Sigmoid colon (tissue), 7 donors: ENCODE results near the gene IL12RB1. TPM values are rescaled to one million over a fixed set of nuclear protein-coding genes. Genes with fewer than 3 reads are reported as not detected.

Experiments
- DNase-seq: peaks from one replicate; pipeline ENCODE4 v3.0.0-alpha.2; 2019
- H3K27ac ChIP-seq, 4 donors: fragments of 200-600 bp; sonication (generic); one replicate each; pipeline ENCODE4 v1.5.1; 2016 to 2019; ENCODE audit warnings: mild to moderate bottlenecking in 1 of 4
- H3K27me3 ChIP-seq, 3 donors: fragments of 200-600 bp; sonication (generic); one replicate each; pipeline ENCODE4 v1.5.1; 2019; ENCODE audit warnings: mild to moderate bottlenecking in 1 of 3
- H3K36me3 ChIP-seq, 4 donors: fragments of 200-600 bp; sonication (generic); one replicate each; pipeline ENCODE4 v1.5.1; 2016 to 2019
- H3K4me1 ChIP-seq, 4 donors: fragments of 200-600 bp; sonication (generic); one replicate each; pipeline ENCODE4 v1.5.1; 2017 to 2019
- H3K4me3 ChIP-seq, 4 donors: fragments of 200-600 bp; sonication (generic); one replicate each; pipeline ENCODE4 v1.5.1; 2017 to 2019; ENCODE audit warnings: mild to moderate bottlenecking in 2 of 4, moderate library complexity in 1 of 4
- H3K9me3 ChIP-seq, 4 donors: fragments of 200-600 bp in 3 of 4; sonication (generic) in 3 of 4; one replicate each; pipeline versions ENCODE4 v1.5.1 to v1.6.1; 2013 to 2019
- EP300 ChIP-seq, 4 donors: sonication (generic); formaldehyde crosslinking; IDR thresholded peaks; one replicate each; pipeline ENCODE4 v1.6.1; 2017; ENCODE audit warnings: antibody characterized with exemption in 4 of 4
- POLR2A ChIP-seq, 2 donors: fragments of 450-650 bp; IDR thresholded peaks; one replicate each; pipeline ENCODE4 v1.6.1; 2016; ENCODE audit warnings: antibody characterized with exemption in 2 of 2, mild to moderate bottlenecking in 2 of 2, moderate library complexity in 2 of 2
- POLR2AphosphoS5 ChIP-seq, 4 donors: sonication (generic); formaldehyde crosslinking; IDR thresholded peaks; one replicate each; pipeline ENCODE4 v1.6.1; 2017; ENCODE audit warnings: antibody characterized with exemption in 4 of 4
- WGBS, 2 donors: extraction: QIAGEN DNeasy Blood & Tissue Kit; methylation state at CpG; one replicate each; pipeline ENCODE4 v1.1.7; 2013; 5-methylcytosine and 5-hydroxymethylcytosine counted together
- intact Hi-C: fragments of 100-400 bp; cut with DNase I; formaldehyde crosslinking; loops from one replicate; pipeline ENCODE4 v1.15.1; 2023
- polyA plus RNA-seq, 3 donors: library from polyadenylated mRNA; stranded (reverse); fragments of 200-250 nt; gene quantifications; one replicate each; pipeline ENCODE4 v1.2.3, GENCODE V29; 2013
- total RNA-seq, 4 donors: library from RNA; depleted of rRNA; stranded (reverse); fragments of >200 nt; gene quantifications; one replicate each; pipeline ENCODE4 v1.1.0, GENCODE V29; 2016
- TF ChIP-seq, protein P1 (sequence below), 4 experiments: fragments of 450-650 bp in 3 of 4; fragments of 200-600 bp in 1 of 4; IDR thresholded peaks; one replicate each; pipeline ENCODE4 v1.5.1; 2016 to 2019; ENCODE audit warnings: antibody characterized with exemption in 4 of 4, mild to moderate bottlenecking in 3 of 4, moderate library complexity in 2 of 4
- donor health status: healthy with polysubstance abuse.
- donor health status: Bipolar disorder and iron deficiency.
- donor health status: healthy.

IL12RB1 gene
- total and polyA plus RNA-seq, 7 donors: 0.99 to 6.0 (median 2.0) TPM; not detected in 1

DNA sequence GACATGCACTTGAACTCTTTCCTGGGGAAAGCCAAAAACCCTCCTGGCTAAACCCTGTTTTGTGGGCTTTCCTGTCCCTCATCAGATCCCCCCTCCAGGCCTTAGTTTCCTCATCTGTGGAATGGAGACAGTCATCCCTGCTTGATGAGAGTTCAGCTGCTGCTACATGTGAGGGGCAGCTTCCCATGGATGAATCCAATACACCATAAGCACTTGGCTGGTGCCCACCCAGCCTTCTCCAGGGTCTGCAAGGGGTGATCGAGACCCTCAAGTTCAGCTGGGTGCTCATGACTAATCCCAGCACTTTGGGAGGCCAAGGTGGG lies 21.6 kb downstream of the IL12RB1 start:
- no peak for TF ChIP-seq POLR2A (IDR thresholded peaks at IDR 0.05)
- TF ChIP-seq EP300 (IDR thresholded peaks at IDR 0.05): no peak
- no peak for TF ChIP-seq POLR2AphosphoS5 (IDR thresholded peaks at IDR 0.05)
- TF ChIP-seq, protein P1, sequence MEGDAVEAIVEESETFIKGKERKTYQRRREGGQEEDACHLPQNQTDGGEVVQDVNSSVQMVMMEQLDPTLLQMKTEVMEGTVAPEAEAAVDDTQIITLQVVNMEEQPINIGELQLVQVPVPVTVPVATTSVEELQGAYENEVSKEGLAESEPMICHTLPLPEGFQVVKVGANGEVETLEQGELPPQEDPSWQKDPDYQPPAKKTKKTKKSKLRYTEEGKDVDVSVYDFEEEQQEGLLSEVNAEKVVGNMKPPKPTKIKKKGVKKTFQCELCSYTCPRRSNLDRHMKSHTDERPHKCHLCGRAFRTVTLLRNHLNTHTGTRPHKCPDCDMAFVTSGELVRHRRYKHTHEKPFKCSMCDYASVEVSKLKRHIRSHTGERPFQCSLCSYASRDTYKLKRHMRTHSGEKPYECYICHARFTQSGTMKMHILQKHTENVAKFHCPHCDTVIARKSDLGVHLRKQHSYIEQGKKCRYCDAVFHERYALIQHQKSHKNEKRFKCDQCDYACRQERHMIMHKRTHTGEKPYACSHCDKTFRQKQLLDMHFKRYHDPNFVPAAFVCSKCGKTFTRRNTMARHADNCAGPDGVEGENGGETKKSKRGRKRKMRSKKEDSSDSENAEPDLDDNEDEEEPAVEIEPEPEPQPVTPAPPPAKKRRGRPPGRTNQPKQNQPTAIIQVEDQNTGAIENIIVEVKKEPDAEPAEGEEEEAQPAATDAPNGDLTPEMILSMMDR (IDR thresholded peaks at IDR 0.05): no peak
- H3K27ac ChIP-seq: no peak overlapping the region
- no peaks in the 10 kb centered on the region for H3K4me1 ChIP-seq
- intact Hi-C loops: no loop called here
- no peaks in the 10 kb centered on the region for H3K27me3 ChIP-seq
- no peaks in the 10 kb centered on the region for H3K36me3 ChIP-seq
- no peak for DNase-seq
- whole genome bisulfite sequencing, 2 donors: 91 to 92% methylated on average over 1 of the region's 1 CpG
- no peak overlapping the region for H3K4me3 ChIP-seq
- no peaks in the 10 kb centered on the region for H3K9me3 ChIP-seq

DNA sequence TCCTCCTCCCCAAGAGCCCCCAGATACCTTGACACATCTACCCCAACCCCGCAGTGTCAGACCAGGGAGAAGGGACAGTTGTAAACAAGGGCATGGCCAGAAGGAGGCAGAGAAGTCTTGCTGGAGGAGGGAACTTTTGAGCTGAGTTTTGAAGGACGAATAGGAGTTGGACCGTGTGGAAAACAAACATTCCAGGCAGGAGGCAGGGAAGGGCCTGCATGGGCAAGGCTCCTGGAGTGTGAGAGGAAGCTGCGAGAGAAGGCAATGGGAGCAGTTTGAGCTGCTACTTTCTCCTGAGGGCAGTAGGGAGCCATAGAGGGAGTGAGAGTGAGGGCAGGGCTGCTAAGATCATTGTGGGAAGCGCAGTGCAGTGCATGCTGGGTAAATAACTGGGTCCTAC lies 23.3 kb downstream of the IL12RB1 start:
- intact Hi-C loops: no loop called here

DNA sequence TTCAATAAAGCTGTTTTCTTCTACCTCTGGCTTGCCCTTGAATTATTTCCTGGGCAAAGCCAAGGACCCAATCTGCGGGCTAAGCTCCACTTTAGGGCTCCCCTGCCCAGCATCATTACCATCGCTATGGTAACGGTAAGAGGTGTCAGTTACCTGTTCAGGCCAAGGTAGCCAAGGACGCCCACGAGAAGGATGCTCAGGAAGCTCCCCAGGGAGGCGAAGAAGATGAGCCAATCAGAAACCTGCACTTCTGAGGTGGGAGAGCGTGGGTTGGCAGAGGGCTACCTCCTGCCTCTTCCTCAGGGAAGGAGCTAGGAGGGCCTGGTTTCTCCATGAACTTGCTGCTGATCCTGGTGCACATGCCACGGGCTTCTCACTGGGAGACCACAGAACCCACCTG lies 24.7 kb downstream of the IL12RB1 start:
- intact Hi-C loops: no loop called here

More for the DNA sequence above, 23.3 kb downstream of the IL12RB1 start:
- no peak overlapping the region for H3K27ac ChIP-seq
- no peaks in the 10 kb centered on the region for H3K36me3 ChIP-seq
- H3K27me3 ChIP-seq: no peaks in the 10 kb centered on the region
- 53 to 85% methylated on average over 5 of the region's 5 CpGs for WGBS, 2 donors
- no peak for DNase-seq
- no peak overlapping the region for H3K4me3 ChIP-seq
- TF ChIP-seq, protein P1 (IDR thresholded peaks at IDR 0.05): no peak
- TF ChIP-seq EP300 (IDR thresholded peaks at IDR 0.05): no peak
- no peak for TF ChIP-seq POLR2A (IDR thresholded peaks at IDR 0.05)
- no peak for TF ChIP-seq POLR2AphosphoS5 (IDR thresholded peaks at IDR 0.05)
- H3K4me1 ChIP-seq: peaks cover 0 to 4% (median 3%) of the 10 kb centered on the region in 4 donors
- H3K9me3 ChIP-seq: no peaks in the 10 kb centered on the region

DNA sequence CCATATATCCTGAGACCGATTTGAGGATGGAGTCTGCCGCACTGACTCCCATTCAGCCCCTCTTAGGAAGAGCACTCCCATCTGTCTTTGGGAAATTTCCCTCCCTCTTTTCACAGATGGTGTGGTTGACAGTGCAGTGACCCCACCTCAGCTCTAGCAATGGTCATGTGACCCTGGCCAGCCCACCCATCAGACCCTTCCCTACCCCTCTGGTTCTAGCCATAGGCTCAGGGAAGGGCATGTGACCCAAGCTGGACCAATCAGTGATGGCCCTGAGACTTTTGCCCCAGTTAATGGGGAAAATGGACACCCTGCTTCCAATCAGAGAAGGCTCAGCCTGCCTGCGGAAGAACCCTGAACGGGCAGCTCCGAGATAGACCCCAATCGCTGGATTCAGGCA lies 26.3 kb downstream of the IL12RB1 start:
- no peak for DNase-seq
- H3K4me1 ChIP-seq: peaks cover 0 to 15% (median 13%) of the 10 kb centered on the region in 4 donors
- H3K36me3 ChIP-seq: no peaks in the 10 kb centered on the region
- H3K27ac ChIP-seq: no peak overlapping the region
- TF ChIP-seq POLR2A (IDR thresholded peaks at IDR 0.05): no peak
- no peak overlapping the region for H3K4me3 ChIP-seq
- H3K9me3 ChIP-seq: no peaks in the 10 kb centered on the region
- intact Hi-C loops: no loop called here
- 88 to 92% methylated on average over 6 of the region's 6 CpGs for WGBS, 2 donors
- H3K27me3 ChIP-seq: no peaks in the 10 kb centered on the region

More for the DNA sequence above, 24.7 kb downstream of the IL12RB1 start:
- WGBS, 2 donors: 42 to 77% methylated on average over 8 of the region's 8 CpGs
- Histone ChIP-seq H3K27ac (no peak overlapping the region), H3K4me1 (peaks cover 0 to 15% (median 13%) of the 10 kb centered on the region in 4 donors), H3K36me3 (no peaks in the 10 kb centered on the region), H3K27me3 (no peaks in the 10 kb centered on the region), H3K9me3 (no peaks in the 10 kb centered on the region), H3K4me3 (no peak overlapping the region)
- TF ChIP-seq POLR2AphosphoS5 (IDR thresholded peaks at IDR 0.05) (no peak), EP300 (IDR thresholded peaks at IDR 0.05) (no peak), POLR2A (IDR thresholded peaks at IDR 0.05) (no peak)
- TF ChIP-seq, protein P1 (IDR thresholded peaks at IDR 0.05): no peak
- no peak for DNase-seq

DNA sequence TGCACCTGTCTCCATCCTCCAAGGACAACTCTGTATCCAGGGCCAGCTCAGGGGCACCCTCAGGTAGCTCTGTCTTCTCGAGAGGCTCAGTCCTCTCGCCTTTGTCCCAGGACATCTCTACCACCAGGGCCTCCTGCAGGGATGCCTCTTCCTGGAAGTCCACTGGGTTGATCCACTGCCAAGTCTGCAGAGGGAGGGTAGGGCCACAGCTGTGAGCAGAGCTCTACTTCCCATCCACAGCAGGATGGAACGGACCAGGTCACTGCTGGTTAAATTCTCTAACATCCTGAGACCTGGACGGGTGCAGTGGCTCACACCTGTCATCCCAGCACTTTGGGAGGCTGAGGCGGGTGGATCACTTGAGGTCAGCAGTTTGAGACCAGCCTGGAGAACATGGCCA lies 26.8 kb downstream of the IL12RB1 start:
- Histone ChIP-seq H3K27me3 (no peaks in the 10 kb centered on the region), H3K36me3 (no peaks in the 10 kb centered on the region), H3K9me3 (no peaks in the 10 kb centered on the region), H3K4me3 (no peak overlapping the region), H3K4me1 (peaks cover 0 to 15% (median 13%) of the 10 kb centered on the region in 4 donors), H3K27ac (no peak overlapping the region)
- TF ChIP-seq, protein P1 (IDR thresholded peaks at IDR 0.05): no peak
- no peak for TF ChIP-seq POLR2A (IDR thresholded peaks at IDR 0.05)
- no peak for TF ChIP-seq POLR2AphosphoS5 (IDR thresholded peaks at IDR 0.05)
- TF ChIP-seq EP300 (IDR thresholded peaks at IDR 0.05): no peak
- WGBS, 2 donors: 64 to 82% methylated on average over 5 of the region's 5 CpGs
- intact Hi-C loops: loop anchor here (5.0 kb wide), 1 partner anchor 123 kb away; no protein-coding TSS in a partner anchor
- DNase-seq: no peak
